Nephron (organoid): ENCODE results near the gene KHSRP.

Experiments used
- H3K27ac Mint-ChIP-seq, 3 experiments: 2 replicates each; pipeline ENCODE4 v1.8.0; 2020; ENCODE audit warnings: mixed read lengths in 3 of 3, mild to moderate bottlenecking in 2 of 3, moderate library complexity in 1 of 3
- H3K27me3 Mint-ChIP-seq: 2 replicates; pipeline ENCODE4 v1.8.0; 2021; ENCODE audit warnings: low read depth, mild to moderate bottlenecking, moderate library complexity, mixed read lengths
- H3K36me3 Mint-ChIP-seq: 2 replicates; pipeline ENCODE4 v1.8.0; 2020; ENCODE audit warnings: low read depth, mixed read lengths
- H3K4me1 Mint-ChIP-seq: 2 replicates; pipeline ENCODE4 v1.8.0; 2020; ENCODE audit warnings: mixed read lengths
- H3K4me3 Mint-ChIP-seq, 3 experiments: 2 replicates each; pipeline ENCODE4 v1.8.0; 2020; ENCODE audit warnings: mild to moderate bottlenecking in 3 of 3, mixed read lengths in 3 of 3, moderate library complexity in 2 of 3
- H3K9me3 Mint-ChIP-seq: 2 replicates; pipeline ENCODE4 v1.8.0; 2020; ENCODE audit warnings: mixed read lengths
- TF ChIP-seq, protein P1 (sequence below), 3 experiments: fragments of 200-600 bp; sonication (generic); IDR thresholded peaks; one replicate each; pipeline ENCODE4 v1.5.0; 2021; ENCODE audit warnings: antibody characterized with exemption in 3 of 3; ENCODE audit not compliant: unreplicated experiment in 3 of 3

Gene KHSRP

DNA sequence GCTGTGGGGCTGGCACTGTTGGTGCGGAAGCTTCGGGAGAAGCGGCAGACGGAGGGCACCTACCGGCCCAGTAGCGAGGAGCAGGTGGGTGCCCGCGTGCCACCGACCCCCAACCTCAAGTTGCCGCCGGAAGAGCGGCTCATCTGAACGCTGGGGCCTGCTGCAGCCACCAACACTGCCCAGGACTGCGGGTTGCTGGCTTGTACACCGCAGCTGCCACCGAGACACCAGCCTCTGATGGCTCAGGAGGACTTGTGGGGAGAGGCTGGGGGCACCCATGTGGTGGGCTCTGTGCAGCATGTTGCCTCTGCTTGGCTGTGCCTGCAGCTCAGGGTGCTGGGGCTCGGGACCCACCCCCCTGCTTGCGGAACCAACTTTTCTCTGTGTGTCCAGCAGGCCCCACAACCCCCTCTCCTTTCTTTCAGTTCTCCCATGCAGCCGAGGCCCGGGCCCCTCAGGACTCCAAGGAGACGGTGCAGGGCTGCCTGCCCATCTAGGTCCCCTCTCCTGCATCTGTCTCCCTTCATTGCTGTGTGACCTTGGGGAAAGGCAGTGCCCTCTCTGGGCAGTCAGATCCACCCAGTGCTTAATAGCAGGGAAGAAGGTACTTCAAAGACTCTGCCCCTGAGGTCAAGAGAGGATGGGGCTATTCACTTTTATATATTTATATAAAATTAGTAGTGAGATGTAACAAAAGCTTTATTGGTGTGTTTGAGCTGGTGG lies 42.1 kb upstream of the KHSRP start:
- H3K4me1 Mint-ChIP-seq, result no peaks in the 10 kb centered on the region
- no peaks in the 10 kb centered on the region for H3K9me3 Mint-ChIP-seq
- H3K27me3 Mint-ChIP-seq, result peaks cover 73% of the 10 kb centered on the region
- H3K36me3 Mint-ChIP-seq, result no peaks in the 10 kb centered on the region
- TF ChIP-seq, protein P1, sequence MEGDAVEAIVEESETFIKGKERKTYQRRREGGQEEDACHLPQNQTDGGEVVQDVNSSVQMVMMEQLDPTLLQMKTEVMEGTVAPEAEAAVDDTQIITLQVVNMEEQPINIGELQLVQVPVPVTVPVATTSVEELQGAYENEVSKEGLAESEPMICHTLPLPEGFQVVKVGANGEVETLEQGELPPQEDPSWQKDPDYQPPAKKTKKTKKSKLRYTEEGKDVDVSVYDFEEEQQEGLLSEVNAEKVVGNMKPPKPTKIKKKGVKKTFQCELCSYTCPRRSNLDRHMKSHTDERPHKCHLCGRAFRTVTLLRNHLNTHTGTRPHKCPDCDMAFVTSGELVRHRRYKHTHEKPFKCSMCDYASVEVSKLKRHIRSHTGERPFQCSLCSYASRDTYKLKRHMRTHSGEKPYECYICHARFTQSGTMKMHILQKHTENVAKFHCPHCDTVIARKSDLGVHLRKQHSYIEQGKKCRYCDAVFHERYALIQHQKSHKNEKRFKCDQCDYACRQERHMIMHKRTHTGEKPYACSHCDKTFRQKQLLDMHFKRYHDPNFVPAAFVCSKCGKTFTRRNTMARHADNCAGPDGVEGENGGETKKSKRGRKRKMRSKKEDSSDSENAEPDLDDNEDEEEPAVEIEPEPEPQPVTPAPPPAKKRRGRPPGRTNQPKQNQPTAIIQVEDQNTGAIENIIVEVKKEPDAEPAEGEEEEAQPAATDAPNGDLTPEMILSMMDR (IDR thresholded peaks at IDR 0.05; ENCODE audit: unreplicated experiment in 3 of 3), result no peak
- H3K4me3 Mint-ChIP-seq, result no peak overlapping the region
- no peak overlapping the region for H3K27ac Mint-ChIP-seq

DNA sequence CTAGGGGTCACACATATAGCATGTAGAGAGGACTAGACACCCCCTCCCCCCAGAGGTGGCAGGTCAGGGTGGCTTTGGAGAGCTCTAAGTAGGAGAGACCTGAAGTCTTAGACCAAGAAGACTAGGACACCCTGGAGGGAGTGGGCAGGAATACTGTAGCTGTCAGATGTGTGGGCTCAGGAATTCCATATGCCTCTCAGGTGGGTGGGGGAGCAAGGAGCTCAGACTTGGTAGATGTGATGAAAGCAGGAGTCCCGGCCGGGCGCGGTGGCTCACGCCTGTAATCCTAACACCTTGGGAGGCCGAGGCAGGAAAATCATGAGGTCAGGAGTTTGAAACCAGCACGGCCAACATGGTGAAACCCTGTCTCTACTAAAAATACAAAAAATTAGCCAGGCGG lies 41.1 kb upstream of the KHSRP start:
- H3K9me3 Mint-ChIP-seq, result no peaks in the 10 kb centered on the region
- H3K27me3 Mint-ChIP-seq, result peaks cover 74% of the 10 kb centered on the region
- peak overlapping the region in 1 of 3 experiments; percentile 74 for H3K4me3 Mint-ChIP-seq
- TF ChIP-seq, protein P1 (IDR thresholded peaks at IDR 0.05; ENCODE audit: unreplicated experiment in 3 of 3), result no peak
- H3K27ac Mint-ChIP-seq, result no peak overlapping the region
- H3K36me3 Mint-ChIP-seq, result no peaks in the 10 kb centered on the region
- H3K4me1 Mint-ChIP-seq, result no peaks in the 10 kb centered on the region

DNA sequence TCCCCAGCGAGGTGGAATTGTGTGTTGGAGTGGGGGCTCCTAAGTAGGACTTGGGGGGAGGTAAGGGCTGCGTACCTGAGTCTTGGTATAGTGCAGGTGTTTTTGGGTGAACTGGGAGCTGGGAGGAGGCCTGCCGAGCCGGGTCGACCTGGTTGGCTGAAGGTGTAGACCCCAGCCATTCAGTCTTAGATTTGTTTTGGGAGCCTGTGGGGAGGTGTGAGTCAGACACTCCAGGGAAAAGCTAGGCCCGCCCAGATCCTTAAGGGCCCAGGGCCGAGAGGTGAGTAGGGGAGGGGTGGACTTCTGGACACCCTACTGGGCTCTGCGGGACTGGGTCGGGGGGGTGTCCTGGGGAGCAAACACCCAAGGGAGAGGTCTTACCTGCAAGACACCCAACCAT lies 40.4 kb upstream of the KHSRP start:
- TF ChIP-seq, protein P1 (IDR thresholded peaks at IDR 0.05; ENCODE audit: unreplicated experiment in 3 of 3), result no peak
- H3K36me3 Mint-ChIP-seq, result peaks cover 2% of the 10 kb centered on the region
- H3K4me3 Mint-ChIP-seq, result peak overlapping the region; percentile 60 to 74 (median 71)
- peaks cover 3% of the 10 kb centered on the region for H3K4me1 Mint-ChIP-seq
- peak overlapping the region in 2 of 3 experiments; percentile 45 to 92 for H3K27ac Mint-ChIP-seq
- H3K27me3 Mint-ChIP-seq, result peaks cover 81% of the 10 kb centered on the region
- H3K9me3 Mint-ChIP-seq, result no peaks in the 10 kb centered on the region

DNA sequence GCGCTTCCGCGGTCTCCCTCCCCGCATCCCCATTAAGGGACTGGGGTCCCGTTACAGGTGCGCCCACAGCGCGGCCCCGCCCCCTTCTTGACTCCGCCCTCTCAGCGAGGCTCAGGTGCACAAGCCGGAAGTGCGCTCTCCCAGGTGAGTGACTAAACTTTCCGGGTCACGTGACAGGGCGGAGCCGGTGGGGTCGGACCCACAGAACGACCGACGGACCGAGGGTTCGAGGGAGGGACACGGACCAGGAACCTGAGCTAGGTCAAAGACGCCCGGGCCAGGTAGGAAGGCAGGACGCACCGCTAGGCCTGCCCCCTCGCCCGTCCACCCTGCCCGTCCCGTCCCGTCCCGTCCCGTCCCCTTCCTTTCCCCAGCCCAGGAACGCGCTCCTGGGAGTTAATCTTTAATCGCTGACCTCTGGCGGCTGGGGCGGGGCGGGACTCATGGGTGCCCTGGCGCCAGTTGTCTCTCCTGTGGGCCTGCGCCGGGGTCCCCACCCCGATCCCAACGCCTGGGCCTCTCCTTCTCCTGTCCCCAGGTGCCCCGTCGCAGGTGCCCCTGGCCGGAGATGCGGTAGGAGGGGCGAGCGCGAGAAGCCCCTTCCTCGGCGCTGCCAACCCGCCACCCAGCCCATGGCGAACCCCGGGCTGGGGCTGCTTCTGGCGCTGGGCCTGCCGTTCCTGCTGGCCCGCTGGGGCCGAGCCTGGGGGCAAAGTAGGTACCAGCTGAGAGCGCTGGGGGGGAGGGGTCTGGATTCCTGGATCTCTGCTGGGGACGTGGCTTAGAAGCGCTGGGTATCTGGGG lies 39.7 kb upstream of the KHSRP start, which contains the start of gene CRB3:
Gene CRB3, plus strand, starts transcription at position 202 of the 804 bp plus-strand sequence. Its CDS starts 431 bp downstream, at position 633.
- peaks cover 78% of the 10 kb centered on the region for H3K27me3 Mint-ChIP-seq
- TF ChIP-seq, protein P1 (IDR thresholded peaks at IDR 0.05; ENCODE audit: unreplicated experiment in 3 of 3), result no peak
- peaks cover 4% of the 10 kb centered on the region for H3K36me3 Mint-ChIP-seq
- H3K4me1 Mint-ChIP-seq, result peaks cover 5% of the 10 kb centered on the region
- peak within 1 kb of the TSS; percentile 74 to 80 (median 78) for H3K4me3 Mint-ChIP-seq
- H3K27ac Mint-ChIP-seq, result peak within 1 kb of the TSS in 2 of 3 experiments; percentile 45 to 92
- no peaks in the 10 kb centered on the region for H3K9me3 Mint-ChIP-seq

DNA sequence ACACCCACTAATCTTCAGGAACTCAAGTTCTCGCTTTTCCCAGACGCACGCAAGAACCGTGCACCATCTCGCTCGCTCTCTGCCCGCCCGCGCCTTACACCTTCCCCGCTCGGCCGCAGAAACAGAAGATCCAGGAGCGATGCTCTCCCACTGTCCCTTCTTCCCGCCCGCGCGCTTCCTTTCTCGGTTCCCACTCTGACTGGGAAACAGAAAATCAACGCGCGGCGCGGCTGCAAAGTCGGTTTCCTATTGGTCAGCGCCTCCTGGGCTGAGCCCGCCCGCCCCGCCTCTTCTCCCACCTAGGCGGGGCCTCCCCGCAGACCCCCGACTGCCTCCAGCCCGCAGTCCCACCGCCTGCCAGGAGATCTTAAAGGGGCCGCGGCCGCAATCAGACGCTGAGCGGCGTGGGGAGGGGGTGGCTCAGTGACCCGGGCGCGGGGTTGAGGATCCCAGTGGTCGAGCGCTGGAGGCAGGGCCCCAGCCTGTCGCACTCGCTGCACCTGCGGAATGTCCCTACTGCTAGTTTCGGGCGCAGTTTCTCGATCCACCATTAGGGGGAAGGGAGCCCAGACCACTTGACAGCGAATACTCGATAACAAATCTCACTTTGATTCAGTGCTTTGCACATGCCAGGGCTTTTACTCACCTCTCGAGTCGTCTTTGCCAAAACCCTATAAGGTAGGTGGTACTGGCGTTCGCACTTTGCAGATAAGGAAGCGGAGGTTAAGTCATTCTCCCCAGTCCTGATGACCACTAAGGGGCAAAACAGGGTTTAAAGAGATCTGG lies 35.7 kb upstream of the KHSRP start:
- H3K4me1 Mint-ChIP-seq, result peaks cover 12% of the 10 kb centered on the region
- H3K27me3 Mint-ChIP-seq, result peaks cover 41% of the 10 kb centered on the region
- peak overlapping the region; percentile 74 to 96 (median 89) for H3K27ac Mint-ChIP-seq
- TF ChIP-seq, protein P1 (IDR thresholded peaks at IDR 0.05; ENCODE audit: unreplicated experiment in 3 of 3), result peak; percentile 58 to 74 (median 65)
- peaks cover 2% of the 10 kb centered on the region for H3K9me3 Mint-ChIP-seq
- peak overlapping the region; percentile 91 to 94 (median 93) for H3K4me3 Mint-ChIP-seq
- peaks cover 33% of the 10 kb centered on the region for H3K36me3 Mint-ChIP-seq
